HG03558 (cell line): ENCODE measurements around the gene DGKE.

Experiments
- ATAC-seq: cut with Tn5 transposase; IDR thresholded peaks from one replicate; pipeline ENCODE4 v1.9.1; 2021; ENCODE audit warnings: moderate number of reproducible peaks; ENCODE audit not compliant: unreplicated experiment; ENCODE audit errors: extremely low read depth

The DGKE gene

GRCh38 chr17:56810891-56811775, 22.8 kb upstream of the DGKE start:
- no peak for ATAC-seq

- no peak for ATAC-seq
Measured at GRCh38 chr17:56812901-56813388, 21.0 kb upstream of the DGKE start.

- ATAC-seq = no peak
Measured at GRCh38 chr17:56815711-56816110, 18.2 kb upstream of the DGKE start.

GRCh38 chr17:56817066-56817465, 16.9 kb upstream of the DGKE start:
- ATAC-seq = no peak

- ATAC-seq = no peak
Measured at GRCh38 chr17:56819030-56819429, 14.9 kb upstream of the DGKE start.

- no peak for ATAC-seq
Measured at GRCh38 chr17:56819431-56820145, 14.4 kb upstream of the DGKE start.

GRCh38 chr17:56820207-56820606, 13.7 kb upstream of the DGKE start:
- no peak for ATAC-seq

- no peak for ATAC-seq
Measured at GRCh38 chr17:56821847-56822534, 12.0 kb upstream of the DGKE start.

- ATAC-seq = no peak
Measured at GRCh38 chr17:56822725-56823124, 11.2 kb upstream of the DGKE start.

- ATAC-seq = no peak
Measured at GRCh38 chr17:56823848-56824247, 10.1 kb upstream of the DGKE start.

GRCh38 chr17:56824503-56824902, 9.4 kb upstream of the DGKE start:
- no peak for ATAC-seq

- ATAC-seq = no peak
Measured at GRCh38 chr17:56826611-56827414, 7.1 kb upstream of the DGKE start.

- no peak for ATAC-seq
Measured at GRCh38 chr17:56830726-56831368, 3.1 kb upstream of the DGKE start.

- no peak for ATAC-seq
Measured at GRCh38 chr17:56831369-56832095, 2.4 kb upstream of the DGKE start.

- ATAC-seq = no peak
Measured at GRCh38 chr17:56832446-56832845, 1.5 kb upstream of the DGKE start.

GRCh38 chr17:56833057-56833808, 718 bp upstream of the DGKE start:
- ATAC-seq = peak; percentile 25

GRCh38 chr17:56834380-56835263, 671 bp downstream of the DGKE start:
- peak; percentile 26 for ATAC-seq
